Measurements from ENCODE around the gene NDUFS2.

Gene NDUFS2

DNA sequence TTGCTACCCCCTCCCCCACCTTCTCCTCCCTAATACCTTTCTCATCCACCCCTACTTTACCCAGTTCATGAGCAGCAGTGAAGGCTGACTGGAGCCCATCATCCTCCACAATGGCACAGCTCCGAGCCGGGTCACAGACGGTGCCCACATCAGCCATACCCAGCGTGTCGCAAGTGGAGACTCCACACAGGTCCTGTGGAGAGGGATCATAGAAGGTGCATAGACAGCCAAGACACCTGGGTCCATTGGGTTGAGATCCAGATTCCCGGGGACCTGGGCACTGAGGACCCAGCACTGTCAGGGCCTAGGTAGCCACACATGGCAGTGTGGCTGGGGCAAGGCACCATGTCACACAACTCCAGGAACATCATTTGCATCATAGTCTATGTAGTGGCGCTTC is 6.1 kb upstream of the NDUFS2 start:
- H3K27ac ChIP-seq (ENCODE audit: low read length): no peak overlapping the region
- WGBS (ENCODE audit: insufficient coverage, insufficient read length): no CpG with 5 or more reads among the region's 7 CpGs
- H3K36me3 ChIP-seq (ENCODE audit: control insufficient read depth, insufficient read depth, low read length): peaks cover 21% of the 10 kb centered on the region; the same call in 1 of the 2 replicates
- H3K4me1 ChIP-seq (ENCODE audit: control insufficient read depth, insufficient read depth, low read length): peaks cover 19% of the 10 kb centered on the region
- H3K27me3 ChIP-seq (ENCODE audit: control insufficient read depth, insufficient read depth, low read length): no peaks in the 10 kb centered on the region
- DNase-seq (ENCODE audit: low read depth, low spot score): no peak
- no peak overlapping the region for H3K4me3 ChIP-seq (ENCODE audit: low read length)
- no peaks in the 10 kb centered on the region for H3K9me3 ChIP-seq (ENCODE audit: control insufficient read depth, insufficient read depth, low read length)

DNA sequence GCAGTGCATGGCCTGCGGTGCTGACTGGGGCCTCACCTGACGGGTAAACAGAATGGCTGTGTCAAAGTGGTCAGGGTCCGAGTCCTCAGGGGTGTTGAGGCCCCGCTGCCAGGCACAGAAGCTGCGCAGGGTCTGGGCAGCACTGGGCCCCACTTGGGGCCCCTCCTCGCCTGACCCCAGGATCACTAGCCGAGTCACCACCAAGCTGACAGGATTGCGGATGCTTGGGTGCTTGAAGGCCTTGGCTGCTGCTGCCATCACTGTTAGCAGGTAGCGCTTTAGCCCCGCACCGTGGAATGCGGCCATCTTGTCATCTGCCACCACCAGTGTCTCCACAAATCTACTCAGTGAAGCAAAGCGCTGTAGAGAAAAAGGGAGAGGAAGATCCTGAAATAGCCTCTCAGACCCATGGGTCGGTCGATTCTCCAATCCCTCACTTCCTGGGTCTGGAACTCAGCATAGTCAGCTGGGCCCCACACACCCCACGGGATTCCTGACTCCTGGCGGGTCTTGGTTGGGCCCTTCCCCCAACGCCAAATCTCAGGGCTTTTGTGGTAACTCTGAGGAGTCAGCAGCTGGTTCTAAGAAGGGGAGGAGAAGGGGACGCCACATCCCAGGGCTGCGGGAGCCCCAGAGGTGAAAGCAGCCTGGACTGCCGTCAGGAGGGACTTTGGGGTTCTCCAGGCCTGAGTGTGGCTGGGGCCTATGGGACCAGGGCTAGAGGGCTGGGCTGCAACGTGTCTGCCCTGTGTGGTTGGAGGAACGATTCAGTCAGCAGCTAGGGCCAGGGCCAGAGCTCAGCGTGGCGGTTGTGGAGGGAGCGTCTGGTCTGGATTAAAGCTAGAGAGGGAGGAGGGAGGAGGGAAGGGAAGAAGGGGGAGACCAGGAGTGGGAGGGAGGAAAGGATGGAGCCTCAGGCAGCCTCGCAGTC is 5.4 kb upstream of the NDUFS2 start:
- DNase-seq (ENCODE audit: low read depth, low spot score): no peak
- Histone ChIP-seq H3K27ac (ENCODE audit: low read length) (no peak overlapping the region), H3K4me1 (ENCODE audit: control insufficient read depth, insufficient read depth, low read length) (peaks cover 24% of the 10 kb centered on the region), H3K9me3 (ENCODE audit: control insufficient read depth, insufficient read depth, low read length) (no peaks in the 10 kb centered on the region), H3K36me3 (ENCODE audit: control insufficient read depth, insufficient read depth, low read length) (peaks cover 15% of the 10 kb centered on the region; the same call in 1 of the 2 replicates), H3K4me3 (ENCODE audit: low read length) (no peak overlapping the region), H3K27me3 (ENCODE audit: control insufficient read depth, insufficient read depth, low read length) (no peaks in the 10 kb centered on the region)
- no CpG with 5 or more reads among the region's 27 CpGs for WGBS (ENCODE audit: insufficient coverage, insufficient read length)

DNA sequence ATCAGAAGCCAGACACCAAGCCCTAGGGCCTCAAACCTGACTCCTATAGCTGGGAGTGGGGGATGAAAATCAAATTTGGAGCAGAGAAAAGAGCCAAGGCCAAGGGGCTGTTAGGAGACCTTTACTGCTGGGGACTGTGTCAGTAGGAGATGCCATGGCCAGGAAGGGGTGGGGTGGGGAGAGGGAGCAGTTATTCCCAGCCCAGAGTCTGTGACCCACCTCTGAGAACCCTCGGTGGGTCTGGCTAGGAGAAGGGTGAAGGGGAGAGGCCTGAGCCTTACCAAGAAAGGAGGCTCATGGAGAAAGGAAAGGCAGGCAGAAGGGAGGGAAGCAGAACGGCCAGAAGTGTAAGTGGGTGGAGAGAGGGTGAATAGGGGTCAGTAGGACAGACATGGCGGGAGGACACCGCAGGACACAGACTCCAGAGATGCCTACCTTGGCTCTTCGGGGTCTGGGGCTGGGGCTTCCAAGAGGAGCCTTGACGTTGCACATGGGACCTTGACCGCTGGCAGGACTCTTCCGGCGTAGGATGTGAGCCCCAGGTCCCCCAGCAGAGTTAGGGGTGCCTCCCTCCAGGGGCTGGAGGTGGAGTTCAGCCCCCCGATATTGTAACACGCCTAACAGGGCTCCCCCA is 4.5 kb upstream of the NDUFS2 start:
- no peak for DNase-seq (ENCODE audit: low read depth, low spot score)
- no CpG with 5 or more reads among the region's 11 CpGs for WGBS (ENCODE audit: insufficient coverage, insufficient read length)
- Histone ChIP-seq H3K27ac (ENCODE audit: low read length) (no peak overlapping the region), H3K9me3 (ENCODE audit: control insufficient read depth, insufficient read depth, low read length) (no peaks in the 10 kb centered on the region), H3K4me1 (ENCODE audit: control insufficient read depth, insufficient read depth, low read length) (peaks cover 24% of the 10 kb centered on the region), H3K36me3 (ENCODE audit: control insufficient read depth, insufficient read depth, low read length) (peaks cover 12% of the 10 kb centered on the region; the same call in 1 of the 2 replicates), H3K27me3 (ENCODE audit: control insufficient read depth, insufficient read depth, low read length) (no peaks in the 10 kb centered on the region), H3K4me3 (ENCODE audit: low read length) (no peak overlapping the region)

DNA sequence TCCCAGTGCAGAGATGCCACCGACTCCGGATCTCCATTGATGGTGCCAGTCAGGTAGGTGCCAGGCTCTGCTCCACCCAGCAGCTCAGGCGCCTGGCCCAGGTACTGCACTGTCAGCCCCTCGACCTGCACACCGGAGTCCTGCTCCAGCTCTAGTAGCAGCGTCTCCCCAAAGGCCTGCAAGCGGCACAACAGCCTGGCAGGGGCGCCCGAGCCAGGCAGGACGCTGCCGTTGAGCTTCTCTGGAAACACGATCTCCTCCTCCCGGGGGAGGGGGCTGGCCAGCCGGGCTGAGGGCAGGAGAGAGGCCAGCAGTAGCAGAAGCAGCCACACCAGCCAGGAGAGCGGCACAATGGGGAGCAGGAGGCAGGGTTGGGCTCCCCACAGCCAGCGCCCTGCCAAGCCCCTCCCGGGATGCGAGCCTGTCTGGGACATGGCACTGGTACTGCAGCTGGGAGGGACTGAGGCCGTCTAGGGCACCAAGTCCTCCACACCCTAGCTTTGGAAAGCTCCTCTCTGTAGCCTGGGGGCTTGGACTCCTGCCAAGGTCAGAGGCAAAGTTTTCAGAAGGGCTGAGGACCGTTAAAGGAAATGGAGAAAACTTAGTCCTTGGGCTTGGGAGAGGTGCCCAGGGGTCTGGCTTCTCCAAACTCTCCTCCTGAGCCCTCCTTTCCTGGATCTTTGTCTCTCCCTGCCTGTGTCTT is 3.8 kb upstream of the NDUFS2 start:
- DNase-seq (ENCODE audit: low read depth, low spot score): no peak

DNA sequence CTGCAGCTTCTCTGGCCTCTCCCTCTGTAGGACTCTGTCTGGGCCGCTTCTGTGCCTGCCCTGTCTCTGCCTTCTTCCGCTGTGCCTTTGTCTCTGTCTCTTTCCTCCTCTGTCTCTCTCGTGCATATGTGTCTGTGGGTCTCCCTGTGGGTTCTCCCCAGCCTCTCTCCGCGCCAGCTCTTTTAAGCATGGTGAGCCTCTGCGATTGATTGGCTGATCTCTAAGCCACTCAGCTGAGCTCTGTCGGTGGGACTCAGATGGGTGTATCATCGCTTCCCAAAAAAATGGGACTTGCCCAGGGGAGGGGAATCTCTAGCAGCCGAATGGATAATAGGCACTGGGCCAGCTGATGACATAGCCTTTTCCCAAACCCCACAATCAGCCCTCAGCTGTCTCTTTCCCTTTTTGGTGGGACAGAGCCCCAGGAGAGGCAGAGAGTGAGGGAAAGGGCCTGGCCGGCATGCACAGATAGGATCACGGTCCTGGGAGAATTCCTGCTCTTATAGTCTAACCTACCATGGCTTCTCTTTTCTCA is 3.2 kb upstream of the NDUFS2 start, which contains the start of gene ADAMTS4:
TSS of gene ADAMTS4 (minus strand) at position 158 of the 535 bp plus-strand sequence. CDS start 427 bp downstream, outside the sequence.
- no peaks in the 10 kb centered on the region for H3K27me3 ChIP-seq (ENCODE audit: control insufficient read depth, insufficient read depth, low read length)
- peaks cover 24% of the 10 kb centered on the region for H3K4me1 ChIP-seq (ENCODE audit: control insufficient read depth, insufficient read depth, low read length)
- H3K27ac ChIP-seq (ENCODE audit: low read length): no peak within 1 kb of the TSS
- no peaks in the 10 kb centered on the region for H3K9me3 ChIP-seq (ENCODE audit: control insufficient read depth, insufficient read depth, low read length)
- DNase-seq (ENCODE audit: low read depth, low spot score): no peak
- H3K36me3 ChIP-seq (ENCODE audit: control insufficient read depth, insufficient read depth, low read length): peaks cover 5% of the 10 kb centered on the region; the same call in 1 of the 2 replicates
- WGBS (ENCODE audit: insufficient coverage, insufficient read length): no CpG with 5 or more reads among the region's 11 CpGs
- H3K4me3 ChIP-seq (ENCODE audit: low read length): peak within 1 kb of the TSS; percentile 20; the same call in 1 of the 2 replicates

More for the DNA sequence above, 3.8 kb upstream of the NDUFS2 start:
- Histone ChIP-seq H3K27ac (ENCODE audit: low read length) (no peak overlapping the region), H3K36me3 (ENCODE audit: control insufficient read depth, insufficient read depth, low read length) (peaks cover 9% of the 10 kb centered on the region; the same call in 1 of the 2 replicates), H3K27me3 (ENCODE audit: control insufficient read depth, insufficient read depth, low read length) (no peaks in the 10 kb centered on the region), H3K9me3 (ENCODE audit: control insufficient read depth, insufficient read depth, low read length) (no peaks in the 10 kb centered on the region), H3K4me1 (ENCODE audit: control insufficient read depth, insufficient read depth, low read length) (peaks cover 24% of the 10 kb centered on the region), H3K4me3 (ENCODE audit: low read length) (peak overlapping the region; percentile 20; the same call in 1 of the 2 replicates)
- WGBS (ENCODE audit: insufficient coverage, insufficient read length): no CpG with 5 or more reads among the region's 20 CpGs

DNA sequence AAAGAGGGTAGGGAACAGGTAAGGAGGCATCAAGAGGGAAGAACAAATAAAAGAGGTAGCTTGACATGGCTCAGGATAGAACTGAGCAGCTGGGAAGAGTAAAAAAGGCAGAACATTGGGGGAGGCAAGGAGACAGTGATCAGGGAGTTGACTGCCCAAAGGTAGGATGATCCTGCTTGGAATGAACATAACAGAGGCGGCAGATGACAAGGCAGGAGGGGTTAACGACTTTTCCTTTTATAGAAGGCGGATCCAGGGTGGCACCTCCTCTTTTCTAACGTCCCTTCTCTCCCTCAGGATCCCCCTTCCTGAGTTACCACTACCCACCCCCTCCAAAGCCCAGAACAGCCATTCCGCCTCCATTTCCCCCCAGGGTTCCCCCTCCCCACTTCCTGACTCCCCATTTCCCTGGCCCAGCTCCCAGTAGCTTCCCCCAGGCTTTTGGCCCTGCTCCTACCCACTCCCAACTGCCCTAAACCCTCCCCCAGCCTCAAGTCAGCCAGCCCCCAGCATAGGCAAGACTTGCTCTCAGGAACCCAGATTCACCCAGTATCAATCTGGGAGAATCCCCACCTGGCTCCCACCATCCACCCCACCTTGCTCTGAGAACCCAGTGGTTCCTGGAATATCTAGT is 2.5 kb upstream of the NDUFS2 start:
- H3K36me3 ChIP-seq (ENCODE audit: control insufficient read depth, insufficient read depth, low read length): 0 out of 2 replicates have a peak, but pooled peaks cover 4% of the 10 kb centered on the region
- H3K9me3 ChIP-seq (ENCODE audit: control insufficient read depth, insufficient read depth, low read length): no peaks in the 10 kb centered on the region
- no peaks in the 10 kb centered on the region for H3K27me3 ChIP-seq (ENCODE audit: control insufficient read depth, insufficient read depth, low read length)
- H3K4me1 ChIP-seq (ENCODE audit: control insufficient read depth, insufficient read depth, low read length): peaks cover 24% of the 10 kb centered on the region
- H3K27ac ChIP-seq (ENCODE audit: low read length): no peak overlapping the region
- no peak for DNase-seq (ENCODE audit: low read depth, low spot score)
- WGBS (ENCODE audit: insufficient coverage, insufficient read length): no CpG with 5 or more reads among the region's 5 CpGs
- no peak overlapping the region for H3K4me3 ChIP-seq (ENCODE audit: low read length)

DNA sequence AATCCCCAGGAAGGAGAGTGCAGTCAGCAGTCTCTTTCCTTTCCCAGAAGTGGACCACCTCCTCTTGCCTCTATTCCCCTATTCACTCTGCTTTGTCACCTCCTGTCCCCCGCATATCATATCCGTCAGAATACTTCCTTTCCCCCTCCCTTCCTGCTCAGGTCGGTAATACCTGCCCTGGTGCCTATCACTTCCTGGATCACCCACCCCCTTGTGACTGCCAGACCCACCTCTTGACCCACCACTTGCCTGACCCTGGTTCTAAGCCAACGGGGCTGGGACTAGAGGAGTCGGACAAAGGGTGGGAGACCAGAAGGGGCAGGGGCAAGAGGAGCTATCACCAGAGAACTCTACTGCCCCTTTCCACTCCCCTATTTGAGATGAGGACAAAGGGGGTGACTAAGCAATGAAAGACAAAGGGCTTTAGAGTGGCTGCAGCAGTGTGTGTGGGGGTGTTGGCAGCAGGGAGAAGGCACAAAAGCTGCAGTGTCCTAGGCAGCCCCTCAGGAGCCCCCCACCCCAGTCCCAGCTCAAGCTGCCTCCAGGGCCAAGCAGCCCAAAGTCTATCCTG is 1.7 kb upstream of the NDUFS2 start:
- H3K4me3 ChIP-seq (ENCODE audit: low read length): no peak overlapping the region
- peaks cover 24% of the 10 kb centered on the region for H3K4me1 ChIP-seq (ENCODE audit: control insufficient read depth, insufficient read depth, low read length)
- no CpG with 5 or more reads among the region's 5 CpGs for WGBS (ENCODE audit: insufficient coverage, insufficient read length)
- H3K9me3 ChIP-seq (ENCODE audit: control insufficient read depth, insufficient read depth, low read length): no peaks in the 10 kb centered on the region
- no peak for DNase-seq (ENCODE audit: low read depth, low spot score)
- H3K27me3 ChIP-seq (ENCODE audit: control insufficient read depth, insufficient read depth, low read length): no peaks in the 10 kb centered on the region
- H3K27ac ChIP-seq (ENCODE audit: low read length): no peak overlapping the region
- H3K36me3 ChIP-seq (ENCODE audit: control insufficient read depth, insufficient read depth, low read length): no peaks in the 10 kb centered on the region

DNA sequence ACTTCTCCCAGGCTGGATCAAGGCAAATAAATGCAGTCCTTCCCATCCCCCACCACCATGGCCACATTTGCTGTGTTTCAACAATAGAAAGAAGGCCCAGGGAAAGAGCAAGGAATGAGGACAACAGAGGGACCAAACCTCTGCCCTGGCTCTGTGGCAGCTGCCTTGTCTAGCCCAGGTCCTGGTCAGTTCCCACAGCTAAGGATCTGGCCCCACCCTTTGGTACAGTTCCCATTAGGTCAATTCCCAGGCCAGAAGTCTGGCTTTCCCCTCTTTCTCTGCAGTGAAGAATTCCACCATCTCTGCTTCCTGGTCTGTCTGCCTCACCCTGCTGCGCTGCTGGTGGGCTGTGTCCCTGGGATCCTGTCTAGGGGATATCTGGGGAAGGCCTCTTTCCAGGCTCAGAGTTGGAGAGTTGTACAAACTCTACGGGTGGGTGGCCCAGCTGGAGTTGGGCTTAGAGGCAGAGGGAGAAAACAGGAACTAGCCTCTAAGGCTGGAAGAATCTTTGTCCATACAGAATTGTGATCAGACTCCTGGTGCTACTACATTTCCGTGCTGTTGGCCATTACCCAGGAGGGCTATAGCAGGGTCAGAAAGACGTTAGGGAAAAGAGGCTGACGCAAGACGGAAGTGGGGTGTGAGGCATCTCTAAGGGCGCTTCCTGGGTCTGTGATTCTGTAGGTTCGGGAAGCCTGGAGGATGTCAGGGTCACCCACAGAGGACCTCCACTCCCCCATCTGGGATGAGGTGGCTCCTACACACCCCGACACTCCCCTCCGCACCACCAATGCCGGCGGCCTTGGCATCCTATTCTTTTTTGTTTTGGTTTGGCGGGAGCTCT is 953 bp upstream of the NDUFS2 start:
- Histone ChIP-seq H3K4me1 (ENCODE audit: control insufficient read depth, insufficient read depth, low read length) (peaks cover 24% of the 10 kb centered on the region), H3K27ac (ENCODE audit: low read length) (no peak overlapping the region), H3K9me3 (ENCODE audit: control insufficient read depth, insufficient read depth, low read length) (no peaks in the 10 kb centered on the region), H3K27me3 (ENCODE audit: control insufficient read depth, insufficient read depth, low read length) (no peaks in the 10 kb centered on the region), H3K4me3 (ENCODE audit: low read length) (no peak overlapping the region), H3K36me3 (ENCODE audit: control insufficient read depth, insufficient read depth, low read length) (peaks cover under 1% of the 10 kb centered on the region; the same call in 1 of the 2 replicates)
- WGBS (ENCODE audit: insufficient coverage, insufficient read length): no CpG with 5 or more reads among the region's 13 CpGs
- no peak for DNase-seq (ENCODE audit: low read depth, low spot score)

Measured in iPS DF 6.9 (cell line).